HG03457 (cell line): Measurements from ENCODE around the gene GLT1D1.

Source experiments
- ATAC-seq: cut with Tn5 transposase; IDR thresholded peaks from one replicate; pipeline ENCODE4 v1.9.1; 2021; ENCODE audit warnings: moderate number of reproducible peaks; ENCODE audit not compliant: unreplicated experiment

GLT1D1 gene

DNA sequence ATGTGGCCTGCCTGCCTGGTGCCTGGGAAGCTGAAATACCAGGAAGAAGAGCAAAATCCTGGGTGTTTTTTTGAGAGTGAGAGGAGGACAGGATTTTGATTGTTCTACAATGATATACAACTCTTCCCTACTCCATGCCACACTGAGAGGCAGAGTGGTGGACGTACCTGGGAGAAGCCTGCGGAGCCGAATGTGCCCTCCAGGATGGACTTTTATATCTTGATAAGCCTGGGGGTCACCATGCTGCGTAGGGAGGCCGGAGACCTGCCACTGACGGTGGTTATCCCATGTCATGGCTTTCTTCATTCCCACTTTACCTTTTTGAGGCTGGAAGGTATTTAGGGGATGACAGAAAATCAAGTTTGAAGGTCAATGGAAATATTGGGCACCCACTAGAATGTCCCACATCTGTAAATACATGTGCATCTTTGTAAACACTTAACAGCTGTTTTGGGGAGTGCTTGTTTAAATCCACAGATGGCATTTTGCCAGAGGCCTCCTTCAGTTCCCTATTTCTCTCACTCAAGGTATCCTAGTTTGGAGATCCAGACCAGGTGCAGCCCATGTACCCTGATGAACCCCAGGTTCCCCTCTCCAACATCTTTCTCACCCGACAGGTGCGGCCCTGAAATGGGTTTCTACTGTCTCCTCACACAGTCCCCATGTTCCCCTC, 1.1 kb upstream of the GLT1D1 start:
- no peak for ATAC-seq

DNA sequence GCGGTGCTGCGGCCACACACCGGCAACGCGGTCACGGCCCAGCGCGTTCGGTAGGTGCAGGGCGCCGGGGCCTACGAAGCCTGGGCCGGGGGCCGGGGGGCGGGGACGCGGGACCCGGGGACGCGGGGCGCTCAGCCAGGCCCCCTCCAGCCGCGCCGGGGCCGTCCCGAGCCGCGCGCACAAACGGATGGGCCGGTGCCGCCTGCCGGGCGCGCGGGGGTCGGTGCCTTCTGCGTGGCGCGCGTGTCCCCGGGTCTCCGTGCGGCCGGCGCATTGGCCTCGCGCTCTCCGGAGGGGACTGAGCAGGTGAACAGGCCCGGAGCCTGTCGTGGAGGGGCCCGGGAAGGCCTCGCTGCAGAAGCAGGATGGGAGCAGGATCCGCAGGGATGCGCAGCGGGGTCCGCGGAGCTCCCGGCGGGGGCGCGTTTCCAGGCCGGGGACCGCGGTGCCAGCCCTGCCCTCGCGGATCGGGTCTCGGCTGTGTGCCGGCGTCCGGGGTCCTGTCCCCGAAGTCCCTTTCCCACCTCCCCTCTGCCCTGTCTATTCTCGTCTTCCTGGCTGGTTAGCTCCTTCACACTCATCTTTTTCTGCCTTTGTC, 421 bp downstream of the GLT1D1 start:
- ATAC-seq = no peak

DNA sequence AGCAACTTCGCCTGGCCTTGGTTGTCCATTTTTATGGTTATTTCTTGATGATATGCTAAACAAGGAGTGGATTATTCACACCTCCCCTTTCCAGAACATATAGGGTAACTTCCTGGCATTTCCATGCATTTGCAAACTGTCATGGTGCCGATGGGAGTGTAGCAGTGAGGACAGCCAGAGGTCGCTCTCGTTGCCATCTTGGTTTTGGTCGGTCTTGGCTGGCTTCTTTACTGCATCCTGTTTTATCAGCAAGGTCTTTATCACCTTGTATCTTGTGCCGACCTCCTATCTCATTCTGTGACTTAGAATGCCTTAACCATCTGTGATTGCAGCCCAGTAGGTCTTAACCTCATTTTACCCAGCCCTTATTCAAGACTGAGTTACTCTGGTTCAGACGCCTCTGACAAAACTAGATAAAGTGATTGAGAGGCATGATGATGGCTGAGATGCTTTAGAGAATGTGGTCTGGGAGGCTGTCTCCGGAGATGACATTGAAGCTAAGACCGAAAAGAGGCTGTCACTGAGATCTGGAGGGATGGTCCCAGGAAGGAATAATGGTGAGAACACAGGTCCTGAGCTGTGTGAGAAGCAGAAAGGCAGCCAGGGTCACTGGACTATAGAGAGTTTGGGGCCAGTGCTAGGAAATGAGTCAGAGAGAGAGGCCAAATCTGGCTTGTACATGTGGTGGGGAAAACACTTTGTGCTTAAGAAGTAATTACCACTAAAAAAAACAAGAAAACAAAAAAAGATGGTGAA, 2.9 kb downstream of the GLT1D1 start:
- ATAC-seq = no peak

DNA sequence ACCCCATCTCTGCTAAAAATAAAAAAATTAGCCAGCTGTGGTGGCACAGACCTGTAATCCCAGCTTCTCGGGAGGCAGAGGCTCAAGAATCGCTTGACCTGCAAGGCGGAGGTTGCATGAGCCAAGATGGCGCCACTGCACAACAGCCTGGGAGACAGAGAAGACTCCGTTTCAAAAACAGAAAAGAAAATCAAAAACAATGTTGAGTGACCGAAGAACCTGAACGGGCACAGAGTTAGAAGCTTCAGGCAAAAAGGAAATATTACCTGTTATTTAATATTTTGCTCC, 3.5 kb downstream of the GLT1D1 start:
- no peak for ATAC-seq

DNA sequence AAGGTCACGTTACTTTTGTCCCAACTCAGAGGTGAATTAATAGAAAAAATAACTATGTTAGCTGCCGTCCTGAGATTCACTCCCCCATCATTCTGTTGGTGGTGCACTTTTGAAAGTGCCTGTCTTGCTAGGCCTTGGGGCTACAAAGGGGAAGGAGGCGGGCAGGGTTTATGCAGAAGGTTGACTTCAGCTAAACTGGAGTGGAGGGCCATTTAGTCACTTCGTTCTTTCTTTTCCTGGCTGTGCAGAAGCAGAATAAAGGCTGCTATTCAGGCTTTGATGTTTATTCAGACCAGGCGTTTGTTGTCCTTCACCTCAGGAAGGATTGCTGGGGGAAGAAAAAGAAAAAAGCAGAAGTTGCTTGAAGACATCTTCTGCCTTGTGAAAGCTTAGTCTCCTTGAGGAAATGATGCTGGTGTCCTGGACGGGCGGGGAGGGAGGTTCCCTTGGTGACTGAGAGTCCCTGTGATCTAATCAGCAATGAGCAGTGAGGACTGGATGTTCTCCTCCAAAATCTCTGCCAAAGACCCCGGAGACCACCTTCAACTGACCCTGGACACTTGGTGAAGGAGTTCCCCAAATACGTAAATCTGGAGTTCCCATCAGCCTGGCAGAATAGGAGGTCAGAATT, 4.0 kb downstream of the GLT1D1 start:
- no peak for ATAC-seq

DNA sequence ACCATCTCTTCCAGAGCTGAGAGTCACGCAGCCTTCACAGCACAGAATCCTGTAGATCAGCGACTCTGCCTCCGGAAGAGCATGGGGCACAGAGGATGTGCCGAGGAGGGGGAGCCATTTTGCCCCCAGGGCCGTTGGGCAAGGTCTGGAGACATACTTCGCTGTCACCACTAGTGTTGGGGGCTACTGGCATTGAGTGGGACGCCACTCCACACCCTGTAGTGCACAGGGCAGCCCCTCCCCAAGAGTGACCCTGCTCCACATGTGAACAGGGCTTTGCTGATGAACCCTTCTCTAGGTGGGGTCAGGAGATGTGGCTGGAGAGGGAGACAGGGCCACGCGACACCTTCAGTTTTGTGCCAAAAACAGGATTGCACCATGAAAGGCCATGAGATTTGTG, 6.0 kb downstream of the GLT1D1 start:
- ATAC-seq = no peak

DNA sequence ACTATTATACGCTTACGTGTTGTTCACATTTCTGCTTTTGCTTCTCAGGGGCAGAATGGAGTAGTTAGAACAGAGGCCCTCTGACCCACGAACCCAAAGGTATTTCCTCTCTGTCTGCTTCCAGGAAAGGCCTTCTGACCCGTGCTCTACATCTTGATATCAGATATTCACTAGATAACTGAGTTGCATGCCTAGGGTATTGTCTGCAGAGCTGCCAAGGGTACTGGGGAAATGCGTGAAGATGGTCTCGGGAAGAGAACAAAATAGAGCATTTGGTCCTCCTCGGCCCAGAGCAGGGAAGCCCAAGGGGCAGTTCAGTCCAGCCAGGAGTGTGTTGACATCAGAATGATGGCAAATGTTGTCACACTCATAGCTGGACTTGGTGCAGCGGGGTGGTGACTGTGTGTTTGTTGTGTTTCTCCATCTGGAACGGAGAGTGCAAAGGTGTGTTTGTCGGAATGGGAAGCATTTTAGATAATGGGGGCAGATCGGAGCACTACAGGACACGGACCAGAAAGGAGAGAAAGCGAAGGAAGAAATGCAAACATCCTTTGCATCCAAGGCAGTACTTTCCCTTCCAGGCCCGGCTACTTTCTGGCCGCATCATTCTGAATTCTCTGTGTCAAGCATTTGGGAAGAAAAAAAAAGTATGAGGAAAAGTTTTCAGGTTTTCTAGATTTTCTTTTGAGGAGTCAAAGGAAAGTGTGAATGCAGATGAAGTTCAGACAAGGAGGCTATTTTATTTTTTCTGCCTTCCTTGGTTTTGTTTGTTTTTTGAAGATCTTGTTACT, 8.1 kb downstream of the GLT1D1 start:
- no peak for ATAC-seq

DNA sequence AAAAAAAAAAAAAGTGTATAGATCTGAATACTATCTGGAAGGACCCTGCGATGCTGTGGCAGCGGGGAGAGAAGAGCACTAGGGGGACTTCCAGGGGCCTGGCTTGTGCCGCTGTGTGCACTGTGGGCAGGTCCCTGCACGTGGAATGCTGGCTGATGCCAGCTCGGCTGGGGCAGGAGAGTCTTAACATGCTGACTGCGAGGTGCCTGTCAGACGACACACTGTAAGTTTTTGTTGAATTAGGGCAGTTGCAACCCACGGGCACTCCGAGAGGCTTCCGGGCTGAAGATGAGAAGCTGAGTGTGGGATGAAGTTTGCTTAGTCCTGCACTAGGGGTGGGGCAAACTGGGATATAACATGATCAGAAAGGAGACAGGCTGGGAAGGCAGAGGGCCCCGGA, 10.7 kb downstream of the GLT1D1 start:
- ATAC-seq = no peak

DNA sequence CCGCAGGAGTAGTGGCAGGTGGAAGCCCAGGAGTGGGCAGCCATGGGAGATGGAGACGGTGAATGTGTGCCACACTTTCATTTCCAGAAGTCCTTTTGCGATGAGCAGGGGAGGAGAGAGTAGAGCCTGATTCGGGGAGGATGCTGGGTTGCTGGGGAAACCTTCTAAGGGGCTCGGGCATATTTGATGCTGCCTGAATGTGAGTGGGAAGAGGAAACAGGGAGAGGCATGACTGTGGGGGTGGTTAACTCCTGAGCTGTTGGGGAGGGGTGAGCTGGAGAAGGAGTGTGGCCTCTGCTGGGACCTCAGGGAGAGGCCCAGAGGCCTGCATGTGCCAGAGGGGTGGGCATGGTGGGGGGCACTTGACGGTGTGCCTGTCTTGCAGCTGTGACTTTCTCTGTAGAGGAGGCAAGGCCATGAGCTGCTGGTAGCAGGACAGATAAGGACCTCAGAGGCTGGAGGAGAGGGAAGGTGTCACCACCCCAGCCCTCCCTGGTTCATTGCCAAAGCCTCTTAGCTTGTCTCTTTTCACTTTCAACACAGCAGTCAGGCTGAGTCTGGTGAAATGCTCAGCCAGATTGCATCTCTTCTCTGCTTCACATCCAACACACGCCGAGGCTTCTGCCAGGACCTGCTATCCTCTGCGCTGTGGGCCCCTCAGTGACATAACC, 11.4 kb downstream of the GLT1D1 start:
- ATAC-seq = no peak

DNA sequence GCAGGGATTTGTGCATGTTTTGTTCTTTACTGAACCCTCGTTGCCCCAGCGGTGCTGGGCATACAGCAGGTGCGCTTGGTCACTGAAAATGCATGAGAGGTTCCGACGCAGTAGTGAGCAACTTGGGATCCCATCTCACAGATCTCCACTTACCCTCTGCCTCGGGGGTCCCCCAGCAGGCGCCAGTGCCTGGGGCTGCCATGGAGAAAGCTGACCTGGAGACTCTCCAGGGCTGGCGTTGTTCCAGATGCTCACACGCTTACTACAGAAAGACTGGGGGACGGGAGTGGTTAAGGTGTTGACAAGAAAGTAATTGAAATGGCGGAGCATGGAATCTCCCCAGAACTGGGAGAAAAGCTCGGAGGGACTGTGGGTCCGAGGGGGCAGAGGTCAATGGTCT, 14.2 kb downstream of the GLT1D1 start:
- no peak for ATAC-seq

DNA sequence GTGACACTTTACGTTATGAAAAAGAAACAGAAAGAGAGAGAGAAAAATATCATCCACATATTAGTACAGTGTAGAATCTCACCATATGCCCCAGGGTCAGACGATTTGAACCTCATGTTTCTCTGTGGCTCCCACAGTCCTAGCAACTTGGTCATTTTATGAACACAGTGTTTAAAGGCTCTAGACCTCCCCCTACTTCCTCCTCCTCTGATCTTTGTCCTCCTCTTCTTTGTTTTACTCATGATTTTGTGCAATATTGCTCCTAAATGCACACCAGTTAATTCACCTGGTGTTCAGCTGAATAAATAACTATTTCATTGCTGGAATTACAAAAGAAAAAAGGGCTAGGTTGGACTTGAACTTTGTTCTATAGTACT, 18.2 kb downstream of the GLT1D1 start:
- ATAC-seq = no peak

DNA sequence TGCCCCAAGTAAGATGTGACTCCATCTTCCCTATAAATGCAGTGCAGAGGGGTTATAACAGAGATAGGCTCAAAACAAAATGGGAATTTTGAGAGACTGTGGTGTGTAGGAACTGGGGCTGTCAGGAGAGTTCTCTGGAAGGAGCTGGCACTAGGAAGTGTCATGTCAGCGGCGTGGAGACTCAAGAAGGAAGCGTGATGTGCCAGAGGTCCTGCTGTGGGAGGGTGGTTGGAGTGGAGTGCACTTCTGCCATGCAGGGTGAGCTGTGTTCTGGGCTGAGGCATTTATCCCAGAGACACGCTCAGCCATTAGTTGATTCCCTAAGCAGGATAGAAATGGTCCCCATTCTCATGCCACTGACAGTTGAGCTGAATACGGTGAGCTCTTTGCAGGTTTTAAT, 19.0 kb downstream of the GLT1D1 start:
- no peak for ATAC-seq

DNA sequence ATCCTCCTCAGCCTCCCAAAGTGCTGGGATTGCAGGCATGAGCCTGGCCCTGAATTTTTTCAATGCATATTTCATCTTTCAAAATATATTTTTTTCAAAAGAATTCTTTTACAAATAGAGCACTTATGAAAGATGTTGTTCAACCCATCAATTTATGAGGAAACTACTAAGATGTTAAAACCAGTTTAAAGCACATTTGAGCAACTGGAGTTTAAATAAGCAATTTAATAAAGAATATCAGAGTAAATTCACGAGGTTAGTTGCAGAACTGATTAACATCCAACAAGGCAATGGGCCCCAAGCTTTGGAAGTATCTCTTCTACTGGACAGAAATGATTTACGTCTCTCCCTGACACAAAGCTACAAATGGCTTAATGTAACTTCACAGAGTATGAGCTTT, 23.3 kb downstream of the GLT1D1 start:
- no peak for ATAC-seq

DNA sequence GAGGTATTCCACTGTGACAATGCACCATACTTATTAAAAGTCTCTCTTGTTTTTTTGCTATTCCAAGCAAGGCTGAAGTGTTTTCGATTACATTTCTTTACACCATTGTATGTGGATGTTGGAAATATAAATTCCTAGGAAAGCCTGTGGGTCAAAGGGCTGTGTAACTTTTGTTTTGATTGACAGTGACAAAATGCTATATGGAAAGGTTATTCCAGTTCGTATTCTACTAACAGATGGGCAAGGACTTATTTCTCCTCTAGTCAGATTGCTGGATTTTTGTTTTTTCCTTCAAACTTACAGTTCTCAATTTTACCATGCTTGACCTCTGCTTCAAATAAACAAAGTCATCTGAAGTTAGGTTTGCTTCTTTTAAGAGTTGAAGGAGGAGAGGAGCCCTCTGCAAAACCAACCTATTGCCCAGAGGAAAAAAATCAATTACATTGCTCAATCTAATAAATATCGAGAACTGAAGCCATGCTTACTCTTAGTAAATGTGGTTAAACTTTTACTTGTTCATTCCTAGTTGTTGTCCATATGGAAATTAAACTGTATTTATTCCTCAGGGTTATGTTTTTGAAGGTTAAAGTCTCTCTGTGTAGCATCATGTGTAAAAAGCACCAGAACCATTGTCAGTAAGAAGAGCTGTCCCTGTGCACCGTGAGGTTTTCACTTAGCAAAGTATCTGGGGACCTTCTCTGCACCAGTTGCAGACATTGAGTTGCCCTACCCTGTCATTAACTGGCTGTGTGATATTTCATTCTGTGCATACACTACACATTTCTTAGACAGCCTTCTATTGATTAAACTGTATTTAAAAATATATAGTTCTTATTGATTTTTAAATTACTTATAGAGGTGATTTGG, 26.9 kb downstream of the GLT1D1 start:
- ATAC-seq = no peak

DNA sequence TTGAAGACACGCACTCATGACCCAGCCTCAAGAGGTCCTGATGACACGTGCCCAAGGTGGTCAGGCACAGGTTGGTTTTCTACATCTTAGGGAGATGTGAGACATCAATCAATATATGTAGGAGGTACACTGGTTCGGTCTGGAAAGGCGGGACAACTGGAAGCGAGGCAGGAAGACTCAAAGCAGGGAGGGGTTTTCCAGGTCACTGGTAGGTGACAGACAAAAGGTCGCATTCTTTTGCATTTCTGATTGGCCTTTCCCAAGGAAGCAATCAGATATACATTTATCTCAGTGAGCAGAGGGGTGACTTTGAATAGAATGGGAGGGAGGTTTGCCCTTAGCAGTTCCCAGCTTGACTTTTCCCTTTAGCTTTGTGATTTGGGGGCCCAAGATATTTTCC, 38.6 kb downstream of the GLT1D1 start:
- ATAC-seq = no peak

DNA sequence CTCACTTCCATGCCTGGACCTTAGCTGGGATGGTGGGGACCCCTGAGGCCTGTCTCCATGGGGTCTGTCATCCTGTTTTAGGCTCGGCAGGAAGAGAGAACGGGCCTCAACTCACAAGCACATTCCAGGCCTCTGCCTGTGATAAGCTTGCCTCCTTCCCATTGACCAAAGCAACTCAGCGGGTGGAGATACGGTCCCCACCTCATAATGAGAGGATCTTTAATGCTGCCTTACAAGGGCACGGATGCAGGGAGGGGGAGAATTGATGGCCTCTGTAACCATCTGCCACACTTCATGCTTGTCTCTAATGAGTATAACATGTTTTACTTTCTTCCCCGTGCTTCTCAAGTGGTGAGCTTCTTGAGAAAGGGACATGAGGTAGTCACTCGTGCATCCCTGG, 50.0 kb downstream of the GLT1D1 start:
- no peak for ATAC-seq

DNA sequence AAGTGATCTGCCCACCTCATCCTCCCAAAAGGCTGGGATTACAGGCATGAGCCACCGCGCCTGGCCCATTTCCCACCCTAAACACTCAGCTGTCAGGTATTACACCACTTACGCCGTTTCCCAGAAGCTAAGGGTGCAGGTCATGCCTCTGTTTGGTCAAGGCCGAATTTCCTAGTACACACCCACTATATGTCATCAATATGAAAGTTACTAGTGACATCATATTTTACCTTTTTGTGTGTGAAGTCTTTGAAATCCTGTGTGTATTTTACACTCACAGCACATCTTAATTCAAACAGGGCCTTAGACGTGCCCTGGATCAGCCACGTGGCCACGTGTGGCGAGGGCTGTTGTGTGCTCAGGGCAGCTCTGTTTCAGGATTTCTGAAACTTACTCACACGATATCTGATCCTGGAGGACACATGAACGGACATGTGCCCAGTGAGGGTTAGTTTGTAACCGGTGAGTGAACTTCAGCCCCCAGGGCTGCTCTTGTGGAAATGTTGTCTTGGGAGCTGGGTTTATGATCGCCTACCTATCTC, 51.8 kb downstream of the GLT1D1 start:
- no peak for ATAC-seq

DNA sequence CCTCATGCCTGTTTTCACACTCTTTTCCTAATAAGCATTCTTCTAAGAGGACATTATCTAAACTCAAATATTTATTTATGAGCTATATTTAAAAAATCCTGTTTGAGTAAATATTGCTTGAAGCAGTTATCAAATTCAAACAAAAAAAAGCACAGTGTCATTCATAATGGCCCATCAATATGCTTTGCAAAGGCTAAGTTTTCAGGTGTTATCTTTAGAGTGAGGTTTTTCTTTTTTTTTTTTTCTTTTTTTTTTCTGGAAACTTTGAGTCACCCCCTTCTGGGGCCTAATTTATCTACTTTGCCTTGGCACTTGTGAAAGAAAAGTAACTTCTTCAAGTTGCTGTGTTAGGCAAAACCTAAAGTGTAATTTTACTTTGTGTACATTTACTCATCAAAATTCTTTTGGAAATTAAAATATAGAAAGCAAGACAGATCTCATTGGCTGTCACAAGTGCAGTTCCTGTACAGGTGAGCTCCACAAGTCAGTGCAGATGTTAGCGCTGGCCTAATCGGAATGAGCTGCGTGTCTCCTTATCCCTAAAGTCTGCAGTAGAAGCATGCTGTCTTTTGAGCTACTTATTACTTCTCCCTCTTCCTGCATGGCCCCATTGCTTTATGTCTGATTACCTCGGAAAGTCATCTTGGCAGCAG, 53.3 kb downstream of the GLT1D1 start:
- no peak for ATAC-seq

DNA sequence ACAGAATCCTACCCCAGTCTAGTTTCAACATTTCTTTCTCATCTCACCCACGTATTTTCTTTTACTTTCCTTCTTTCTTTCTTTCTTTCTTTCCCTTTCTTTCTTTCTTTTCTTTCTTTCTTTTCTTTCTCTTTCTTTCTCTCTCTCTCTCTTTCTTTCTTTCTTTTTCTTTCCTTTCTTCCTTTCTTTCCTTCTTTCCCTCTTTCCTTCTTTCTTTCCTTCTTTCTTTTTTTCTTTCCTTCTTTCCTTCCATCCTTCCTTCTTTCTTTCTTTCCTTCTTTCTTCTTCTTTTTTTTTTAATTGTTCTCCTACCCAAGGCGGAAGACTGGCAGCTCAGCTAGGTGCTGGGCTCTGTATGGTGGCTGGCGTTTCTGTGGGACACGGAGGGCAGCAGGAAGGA, 55.0 kb downstream of the GLT1D1 start:
- ATAC-seq = no peak
